Endometrial microvascular endothelial cells (primary cell): ENCODE measurements around the gene HTATSF1. TPM values are rescaled to one million over a fixed set of nuclear protein-coding genes. Genes with fewer than 3 reads are reported as not detected.

ENCODE experiments used
- in situ Hi-C: cut with HindIII; loops from 2 replicates; pipeline ENCODE4 v1.10.0; 2017; ENCODE audit warnings: low sequenced_read_pairs, low pct_unique_long_range_greater_than_20kb; ENCODE audit errors: inconsistent ontology term
- total RNA-seq: library from RNA; depleted of rRNA; stranded (reverse); fragments of >200 nt; gene quantifications from one replicate; pipeline ENCODE4 v1.2.3, GENCODE V29; 2015; ENCODE audit errors: inconsistent ontology term

HTATSF1 gene, protein sequence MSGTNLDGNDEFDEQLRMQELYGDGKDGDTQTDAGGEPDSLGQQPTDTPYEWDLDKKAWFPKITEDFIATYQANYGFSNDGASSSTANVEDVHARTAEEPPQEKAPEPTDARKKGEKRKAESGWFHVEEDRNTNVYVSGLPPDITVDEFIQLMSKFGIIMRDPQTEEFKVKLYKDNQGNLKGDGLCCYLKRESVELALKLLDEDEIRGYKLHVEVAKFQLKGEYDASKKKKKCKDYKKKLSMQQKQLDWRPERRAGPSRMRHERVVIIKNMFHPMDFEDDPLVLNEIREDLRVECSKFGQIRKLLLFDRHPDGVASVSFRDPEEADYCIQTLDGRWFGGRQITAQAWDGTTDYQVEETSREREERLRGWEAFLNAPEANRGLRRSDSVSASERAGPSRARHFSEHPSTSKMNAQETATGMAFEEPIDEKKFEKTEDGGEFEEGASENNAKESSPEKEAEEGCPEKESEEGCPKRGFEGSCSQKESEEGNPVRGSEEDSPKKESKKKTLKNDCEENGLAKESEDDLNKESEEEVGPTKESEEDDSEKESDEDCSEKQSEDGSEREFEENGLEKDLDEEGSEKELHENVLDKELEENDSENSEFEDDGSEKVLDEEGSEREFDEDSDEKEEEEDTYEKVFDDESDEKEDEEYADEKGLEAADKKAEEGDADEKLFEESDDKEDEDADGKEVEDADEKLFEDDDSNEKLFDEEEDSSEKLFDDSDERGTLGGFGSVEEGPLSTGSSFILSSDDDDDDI
- 39.7 TPM for total RNA-seq

DNA sequence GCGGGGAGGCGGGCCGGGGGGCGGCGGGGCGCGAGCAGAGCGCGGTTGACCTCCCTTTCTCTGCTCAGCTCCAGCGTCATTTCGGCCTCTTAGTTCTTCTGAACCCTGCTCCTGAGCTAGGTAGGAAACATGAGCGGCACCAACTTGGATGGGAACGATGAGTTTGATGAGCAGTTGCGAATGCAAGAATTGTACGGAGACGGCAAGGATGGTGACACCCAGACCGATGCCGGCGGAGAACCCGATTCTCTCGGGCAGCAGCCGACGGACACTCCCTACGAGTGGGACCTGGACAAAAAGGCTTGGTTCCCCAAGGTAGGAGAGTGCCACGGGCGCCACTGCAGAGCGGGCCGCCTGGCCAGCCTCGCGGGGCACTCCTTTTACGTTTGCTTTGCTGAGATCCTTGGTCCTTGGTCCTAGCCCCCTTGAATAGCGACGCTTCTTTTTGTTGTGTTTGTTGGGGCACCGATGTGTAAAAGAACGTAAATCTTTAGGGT is at the start of gene HTATSF1:
Gene HTATSF1, plus strand, starts transcription at position 37 of the 497 bp plus-strand sequence. Its CDS starts 93 bp downstream, at position 130.
- in situ Hi-C loops, result no loop called here

DNA sequence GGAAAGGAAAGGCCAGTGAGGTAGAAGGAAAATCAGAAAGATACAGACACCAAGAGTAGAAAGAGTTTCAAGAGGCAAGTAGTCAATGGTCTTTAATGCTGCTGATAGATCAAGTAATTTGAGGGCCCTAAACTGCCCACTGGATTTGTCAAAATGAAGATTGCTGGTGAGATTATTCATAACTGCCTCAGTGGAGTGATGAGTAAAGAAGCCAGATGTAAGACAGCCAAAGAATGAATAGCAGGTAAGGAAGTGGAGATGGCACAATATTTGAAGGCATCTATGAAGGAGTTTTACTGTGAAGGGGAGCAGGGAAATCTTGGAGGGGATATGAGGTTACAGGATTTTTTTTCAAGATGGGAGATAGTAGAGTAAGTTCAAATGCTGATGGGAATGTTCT is 49.4 kb upstream of the HTATSF1 start:
- in situ Hi-C loops, result no loop called here

GRCh38 chrX:136450050-136450830 is 47.2 kb upstream of the HTATSF1 start:
- in situ Hi-C loops, result no loop called here

DNA sequence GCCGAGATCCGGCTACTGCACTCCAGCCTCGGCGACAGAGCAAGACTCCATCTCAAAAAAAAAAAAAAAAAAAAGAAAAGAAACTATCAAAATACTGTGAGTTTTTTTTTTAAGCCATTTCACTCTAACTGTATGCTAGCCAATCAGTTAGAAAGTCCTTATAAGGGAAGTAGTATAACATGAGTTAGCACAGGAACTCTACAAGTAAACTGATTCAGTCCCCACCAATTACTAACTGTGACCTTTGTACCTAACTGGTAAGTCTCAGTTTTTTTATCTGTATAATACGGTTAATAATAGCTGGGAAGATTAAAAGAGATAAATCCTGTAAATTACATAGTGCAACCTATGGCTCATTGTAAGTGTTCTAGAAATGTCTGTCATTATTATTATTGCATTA is 44.8 kb upstream of the HTATSF1 start:
- in situ Hi-C loops, result no loop called here

DNA sequence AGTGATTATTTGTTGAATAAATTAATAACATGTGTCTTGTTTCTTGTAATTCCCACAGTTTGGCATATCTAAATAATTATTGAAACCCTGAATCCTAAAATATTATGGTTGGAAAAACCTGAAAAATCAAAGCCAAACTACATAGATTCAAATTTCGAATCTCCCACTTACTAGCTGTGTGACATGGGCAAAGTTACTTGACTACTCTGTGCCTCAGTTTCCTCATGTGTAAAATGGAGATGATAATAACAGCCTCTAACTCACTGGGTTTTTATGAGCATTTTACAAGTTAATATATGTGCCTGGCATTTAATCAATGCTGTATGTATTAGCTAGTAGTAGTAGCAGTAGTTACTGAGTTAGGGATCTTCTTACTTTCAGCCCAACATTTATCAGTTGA is 44.3 kb upstream of the HTATSF1 start:
- in situ Hi-C loops, result no loop called here

GRCh38 chrX:136453771-136454170 is 43.6 kb upstream of the HTATSF1 start:
- in situ Hi-C loops, result no loop called here

- in situ Hi-C loops, result no loop called here
These were observed 41.3 kb upstream of the HTATSF1 start for GRCh38 chrX:136456133-136456532.

DNA sequence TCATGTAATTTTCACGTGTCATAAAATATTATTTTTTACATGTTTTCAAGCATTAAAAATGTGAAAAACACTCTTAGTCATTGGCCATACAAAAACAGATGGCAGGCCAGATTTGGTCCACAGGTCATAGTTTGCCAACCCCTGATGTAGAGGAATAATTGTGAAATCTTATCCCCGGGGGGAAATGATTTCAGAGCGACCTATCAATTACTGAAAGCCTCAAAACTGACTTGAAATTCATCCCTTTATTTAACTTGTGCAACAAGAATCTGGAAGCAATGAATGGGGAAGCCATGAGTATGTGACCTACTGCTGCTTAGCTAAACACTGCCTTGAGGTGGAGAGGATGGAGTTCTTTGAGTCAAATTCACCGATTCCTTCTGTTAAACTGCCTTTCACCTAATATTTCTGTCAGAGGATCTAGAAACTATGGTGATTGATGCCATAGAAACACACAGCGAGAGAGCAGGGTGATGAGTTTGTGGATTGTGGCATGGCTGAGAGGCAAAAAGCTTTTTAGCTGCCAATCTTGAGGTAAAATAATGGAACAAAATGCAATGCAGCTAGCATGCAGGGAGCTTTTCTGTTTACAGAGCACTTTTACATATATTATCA is 40.0 kb upstream of the HTATSF1 start:
- in situ Hi-C loops, result no loop called here

- in situ Hi-C loops, result no loop called here
These were observed 32.8 kb upstream of the HTATSF1 start for GRCh38 chrX:136464589-136464988.

DNA sequence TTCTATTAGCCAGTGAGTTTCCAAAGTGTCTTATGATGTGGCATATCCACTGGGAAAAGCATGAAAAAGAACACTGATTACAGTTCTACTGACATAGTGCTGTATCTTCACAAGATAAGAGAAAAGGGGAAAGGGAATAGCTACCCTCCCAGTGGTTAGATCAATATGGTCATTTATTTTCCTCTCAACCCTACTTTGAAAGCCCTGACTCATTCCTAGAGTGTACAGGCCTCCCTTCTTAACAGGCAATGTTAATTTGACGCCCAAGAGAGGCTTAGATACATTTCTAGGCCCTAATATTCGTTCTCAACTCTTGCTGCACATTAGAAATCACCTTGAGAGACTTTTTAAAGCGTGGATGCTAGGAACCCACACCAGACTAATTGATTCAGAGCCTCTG is 30.1 kb upstream of the HTATSF1 start:
- in situ Hi-C loops, result no loop called here

DNA sequence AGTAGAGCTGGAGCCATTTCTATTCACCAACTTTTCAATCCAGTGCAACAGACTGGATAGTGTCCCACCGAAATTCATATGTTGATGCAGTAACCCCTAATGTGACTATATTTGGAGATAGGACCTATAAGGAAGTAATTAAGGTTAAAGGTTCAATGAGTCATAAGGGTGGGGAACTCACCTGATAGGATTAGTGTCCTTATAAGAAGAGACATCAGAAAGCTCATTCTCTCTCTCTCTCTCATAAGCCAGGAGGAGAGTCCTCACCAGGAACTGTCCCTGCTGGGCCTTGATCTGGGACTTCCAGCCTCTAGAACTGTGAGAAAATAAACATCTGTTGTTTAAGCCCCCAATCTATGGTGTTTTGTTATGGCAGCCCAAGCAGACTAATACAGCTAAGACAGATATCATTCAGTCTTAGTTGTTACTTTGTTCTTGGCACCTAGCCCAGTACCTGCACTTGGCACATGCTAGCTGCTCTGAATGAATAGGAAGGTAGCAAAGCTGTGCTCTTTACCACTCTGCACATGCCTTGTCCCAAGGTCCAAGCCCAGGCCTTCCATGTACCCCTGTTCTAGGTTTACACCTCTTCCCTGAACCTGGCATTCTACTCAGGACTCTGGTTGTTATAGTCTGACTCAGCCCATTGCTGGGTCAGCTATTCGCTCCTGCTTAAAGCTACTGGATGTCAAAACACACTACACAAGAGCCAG is 28.8 kb upstream of the HTATSF1 start:
- in situ Hi-C loops, result no loop called here

GRCh38 chrX:136473663-136474062 is 23.7 kb upstream of the HTATSF1 start:
- in situ Hi-C loops, result no loop called here

GRCh38 chrX:136475236-136475635 is 22.2 kb upstream of the HTATSF1 start:
- in situ Hi-C loops, result no loop called here

DNA sequence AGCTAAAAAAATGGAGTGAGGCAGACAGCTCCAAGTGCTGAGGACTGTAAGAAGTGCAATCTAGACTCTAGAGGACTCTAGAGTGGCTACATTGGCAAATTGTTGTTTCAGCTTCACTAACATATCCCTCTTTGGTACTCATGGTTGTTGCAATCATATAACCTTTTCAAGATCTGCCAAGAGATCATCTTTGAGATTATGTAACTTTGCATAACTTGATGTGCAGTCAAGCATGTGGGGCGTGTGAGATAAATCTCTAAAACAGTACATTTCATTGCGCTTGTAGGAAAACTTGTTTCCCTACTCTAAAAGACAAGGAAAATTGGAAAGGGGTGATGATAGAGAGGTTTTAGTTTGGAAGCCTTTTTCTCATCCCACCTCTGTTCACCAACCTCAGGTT is 20.9 kb upstream of the HTATSF1 start:
- in situ Hi-C loops, result no loop called here

DNA sequence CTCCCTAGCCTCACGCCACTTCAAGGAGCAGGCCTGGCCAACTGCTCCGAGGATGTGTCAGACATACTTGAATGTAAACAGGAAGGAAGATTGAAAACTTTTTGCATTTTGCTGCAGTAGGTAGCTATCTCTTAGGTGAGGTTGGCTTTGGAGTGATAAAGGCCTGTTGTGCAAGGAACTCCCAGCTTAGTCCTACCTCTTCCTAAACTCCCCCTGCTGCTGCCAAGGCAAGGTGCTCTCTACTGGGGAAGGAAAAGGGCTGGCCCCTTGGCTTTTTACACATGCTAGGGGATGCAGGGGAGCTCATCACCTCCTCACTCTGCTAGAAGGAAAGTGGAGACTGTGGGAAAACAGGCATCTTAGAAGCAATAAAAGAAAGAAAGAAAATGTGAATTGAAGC is 20.4 kb upstream of the HTATSF1 start:
- in situ Hi-C loops, result no loop called here

- in situ Hi-C loops, result no loop called here
These were observed 17.0 kb upstream of the HTATSF1 start for GRCh38 chrX:136480383-136480782.

DNA sequence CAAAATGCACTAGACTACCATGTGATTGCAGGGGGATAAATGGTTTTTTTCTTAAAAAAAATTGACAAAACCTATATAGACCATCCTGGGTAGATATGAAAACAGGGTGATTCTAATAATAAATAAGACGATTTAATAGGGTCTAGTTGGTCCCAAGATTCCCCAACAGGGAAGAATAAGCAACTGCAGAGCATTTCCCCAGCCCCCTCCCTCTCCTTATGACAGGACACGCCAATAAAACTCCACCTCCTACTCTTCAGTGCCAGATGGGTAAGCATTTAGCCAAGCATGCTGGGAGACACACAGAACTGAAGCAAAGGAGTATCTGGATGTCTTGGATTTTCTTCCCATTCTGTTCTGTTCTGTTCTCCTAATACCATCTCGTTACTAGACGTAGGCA is 9.7 kb upstream of the HTATSF1 start, which contains the start of gene BRS3:
Gene BRS3, plus strand, starts transcription at position 301 of the 400 bp plus-strand sequence. CDS start 168 bp downstream, outside the sequence.
- in situ Hi-C loops, result no loop called here

DNA sequence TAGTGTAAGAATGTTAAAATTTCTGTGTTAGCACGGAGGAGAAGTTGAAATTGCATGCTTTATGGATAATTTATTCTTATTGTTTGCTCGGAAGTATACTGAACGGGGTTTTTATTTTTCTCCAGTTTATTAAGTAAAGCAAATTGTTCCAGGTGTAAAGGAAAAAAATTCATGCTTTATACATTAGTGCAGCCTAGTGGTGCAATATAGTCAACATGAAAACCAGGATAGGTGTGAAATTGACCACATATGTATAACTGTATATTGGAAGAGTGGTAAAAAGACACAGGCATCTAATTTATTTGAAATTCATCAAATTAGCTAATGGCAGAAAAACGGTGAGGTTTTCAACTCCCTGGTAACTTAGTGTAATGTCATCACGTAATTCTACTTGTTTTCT is 8.7 kb upstream of the HTATSF1 start:
- in situ Hi-C loops, result no loop called here
